RPMI7951 (cell line): ENCODE measurements around the gene MRPL20. TPM values are rescaled to one million over a fixed set of nuclear protein-coding genes. Genes with fewer than 3 reads are reported as not detected.
"Not testable (repeated sequence)": the region's sequence is repeated elsewhere in the genome, so short reads cannot be mapped to it uniquely, and the experiment has no call there.

Source experiments
- DNase-seq: peaks from one replicate; pipeline ENCODE4 v3.0.0-alpha.2; 2012; ENCODE audit warnings: low read depth
- total RNA-seq: library from RNA; depleted of rRNA; stranded (reverse); fragments of >200 nt; shearing (Covaris generic); gene quantifications from 2 replicates; pipeline ENCODE4 v1.2.3, GENCODE V29; 2014

Gene MRPL20
- total RNA-seq, 1 experiment from 2014 or later: 227 TPM

GRCh38 chr1:1387098-1388077 lies 19.7 kb downstream of the MRPL20 start:
- DNase-seq: no peak

- DNase-seq: no peak
Observed at GRCh38 chr1:1385931-1386330, 21.2 kb downstream of the MRPL20 start.

- not testable (repeated sequence) for DNase-seq
Observed at GRCh38 chr1:1385339-1385738, 21.8 kb downstream of the MRPL20 start.

- no peak for DNase-seq
Observed at GRCh38 chr1:1381294-1381693, 25.8 kb downstream of the MRPL20 start.

GRCh38 chr1:1380860-1381259 lies 26.2 kb downstream of the MRPL20 start:
- DNase-seq: no peak

GRCh38 chr1:1377540-1378205 lies 29.4 kb downstream of the MRPL20 start:
- no peak for DNase-seq

- DNase-seq: no peak
Observed at GRCh38 chr1:1376551-1377226, 30.4 kb downstream of the MRPL20 start.

GRCh38 chr1:1374929-1375662 lies 32.0 kb downstream of the MRPL20 start, which contains the start of gene AURKAIP1:
Gene AURKAIP1, minus strand, starts transcription at chr1:1375207. Its CDS starts 451 bp downstream, at chr1:1374756.
- DNase-seq: peak; percentile 100

- no peak for DNase-seq
Observed at GRCh38 chr1:1374589-1374928, 32.5 kb downstream of the MRPL20 start.

- no peak for DNase-seq
Observed at GRCh38 chr1:1373815-1374588, 33.1 kb downstream of the MRPL20 start.

- DNase-seq: no peak
Observed at GRCh38 chr1:1373051-1373814, 33.9 kb downstream of the MRPL20 start.

GRCh38 chr1:1371746-1372711 lies 35.1 kb downstream of the MRPL20 start:
- DNase-seq: peak; percentile 55

GRCh38 chr1:1371364-1371745 lies 35.7 kb downstream of the MRPL20 start:
- DNase-seq: peak; percentile 82

GRCh38 chr1:1370771-1371300 lies 36.3 kb downstream of the MRPL20 start:
- DNase-seq: no peak

GRCh38 chr1:1370094-1370493 lies 37.0 kb downstream of the MRPL20 start:
- DNase-seq: not testable (repeated sequence)

GRCh38 chr1:1367315-1367714 lies 39.8 kb downstream of the MRPL20 start:
- DNase-seq: no peak

- DNase-seq: no peak
Observed at GRCh38 chr1:1366699-1367066, 40.4 kb downstream of the MRPL20 start.

GRCh38 chr1:1365875-1366698 lies 41.0 kb downstream of the MRPL20 start:
- no peak for DNase-seq
